VCaP (cell line): ENCODE data around the gene PRDM2.

Experiments used
- H3K27ac ChIP-seq: fragments of 450-650 bp; 2 replicates; pipeline ENCODE4 v1.5.1; 2017
- CTCF ChIP-seq: fragments of 450-650 bp; conservative IDR thresholded peaks from 2 replicates; pipeline ENCODE4 v1.5.1; 2017; ENCODE audit warnings: mild to moderate bottlenecking, moderate library complexity

Gene PRDM2

GRCh38 chr1:13708380-13708982, 8.5 kb downstream of the PRDM2 start:
- TF ChIP-seq CTCF: no peak

GRCh38 chr1:13710086-13710485, 10.1 kb downstream of the PRDM2 start:
- no peak overlapping the region for H3K27ac ChIP-seq
- no peak for TF ChIP-seq CTCF

More at GRCh38 chr1:13708380-13708982, 8.5 kb downstream of the PRDM2 start:
- H3K27ac ChIP-seq: no peak overlapping the region

GRCh38 chr1:13714851-13715250, 14.9 kb downstream of the PRDM2 start:
- TF ChIP-seq CTCF: peak; percentile 46; the same call in 1 of the 2 replicates

GRCh38 chr1:13715616-13716287, 15.8 kb downstream of the PRDM2 start:
- peak overlapping the region; percentile 84 for H3K27ac ChIP-seq

More at GRCh38 chr1:13714851-13715250, 14.9 kb downstream of the PRDM2 start:
- H3K27ac ChIP-seq: peak overlapping the region; percentile 84

GRCh38 chr1:13722808-13723360, 22.9 kb downstream of the PRDM2 start:
- no peak for TF ChIP-seq CTCF
- no peak overlapping the region for H3K27ac ChIP-seq

- no peak overlapping the region for H3K27ac ChIP-seq
- no peak for TF ChIP-seq CTCF
Measured at GRCh38 chr1:13723810-13724209, 23.8 kb downstream of the PRDM2 start.

GRCh38 chr1:13725714-13726175, 25.8 kb downstream of the PRDM2 start:
- H3K27ac ChIP-seq: no peak overlapping the region
- peak; percentile 76 for TF ChIP-seq CTCF
